Dermis blood vessel endothelial cell (primary cell): ENCODE measurements around the gene TM9SF3. TPM values are rescaled to one million over a fixed set of nuclear protein-coding genes. Genes with fewer than 3 reads are reported as not detected.

ENCODE experiments used
- DNase-seq: peaks from one replicate; pipeline ENCODE4 v3.0.0; 2010
- total RNA-seq: library from RNA; depleted of rRNA; stranded (reverse); fragments of >200 nt; gene quantifications from 2 replicates; pipeline ENCODE4 v1.2.3, GENCODE V29; 2014

The TM9SF3 gene
- total RNA-seq, 1 donor from 2014 or later: 119 TPM

DNA sequence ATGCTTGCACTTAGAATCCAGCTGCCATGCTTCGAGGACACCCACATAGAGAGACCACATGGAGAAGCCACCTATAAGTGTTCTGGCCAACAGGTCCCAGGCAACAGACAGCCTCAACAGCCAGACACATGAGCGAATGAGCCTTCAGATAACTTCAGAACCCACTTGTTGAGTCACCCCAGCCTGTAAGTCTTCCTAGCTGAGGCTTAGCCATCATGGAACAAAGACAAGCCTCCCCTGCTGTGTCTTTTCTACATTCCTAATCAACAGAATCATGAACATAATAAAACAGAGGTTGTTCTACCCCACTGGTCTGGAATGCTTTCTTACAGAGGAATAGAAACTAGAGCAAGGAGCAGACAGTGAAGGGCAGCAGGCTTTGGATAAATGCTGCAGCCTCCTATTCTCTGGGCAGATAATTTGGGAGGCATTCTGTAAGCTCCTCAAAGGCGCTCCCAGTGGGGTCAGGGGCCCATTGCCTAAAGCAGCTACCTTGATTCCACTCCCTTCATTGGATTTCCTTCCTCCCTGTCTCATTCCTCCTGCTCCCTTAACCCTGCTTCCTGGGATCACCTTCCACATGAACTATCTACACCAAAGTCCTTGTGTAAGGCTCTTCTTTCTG lies 77.7 kb downstream of the TM9SF3 start:
- no peak for DNase-seq

DNA sequence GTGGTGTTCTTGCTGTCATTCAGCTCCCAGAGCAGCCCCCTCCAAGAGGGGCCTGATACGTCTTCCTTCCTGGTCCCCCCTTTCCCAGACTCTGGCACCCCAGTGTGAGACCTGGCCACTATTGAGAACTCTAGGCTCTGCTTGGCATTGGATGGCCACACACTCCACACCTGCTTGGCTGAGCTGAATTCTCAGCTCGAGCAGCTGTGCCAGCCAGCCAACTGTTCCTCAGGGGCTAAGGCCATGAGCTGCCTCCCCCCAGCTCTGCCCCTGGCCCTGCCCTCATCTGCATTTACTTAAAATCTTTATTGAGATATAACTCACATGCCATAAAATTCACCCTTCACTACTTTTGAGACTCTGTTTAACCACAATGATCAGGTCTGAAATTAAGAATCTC lies 79.8 kb downstream of the TM9SF3 start:
- no peak for DNase-seq

DNA sequence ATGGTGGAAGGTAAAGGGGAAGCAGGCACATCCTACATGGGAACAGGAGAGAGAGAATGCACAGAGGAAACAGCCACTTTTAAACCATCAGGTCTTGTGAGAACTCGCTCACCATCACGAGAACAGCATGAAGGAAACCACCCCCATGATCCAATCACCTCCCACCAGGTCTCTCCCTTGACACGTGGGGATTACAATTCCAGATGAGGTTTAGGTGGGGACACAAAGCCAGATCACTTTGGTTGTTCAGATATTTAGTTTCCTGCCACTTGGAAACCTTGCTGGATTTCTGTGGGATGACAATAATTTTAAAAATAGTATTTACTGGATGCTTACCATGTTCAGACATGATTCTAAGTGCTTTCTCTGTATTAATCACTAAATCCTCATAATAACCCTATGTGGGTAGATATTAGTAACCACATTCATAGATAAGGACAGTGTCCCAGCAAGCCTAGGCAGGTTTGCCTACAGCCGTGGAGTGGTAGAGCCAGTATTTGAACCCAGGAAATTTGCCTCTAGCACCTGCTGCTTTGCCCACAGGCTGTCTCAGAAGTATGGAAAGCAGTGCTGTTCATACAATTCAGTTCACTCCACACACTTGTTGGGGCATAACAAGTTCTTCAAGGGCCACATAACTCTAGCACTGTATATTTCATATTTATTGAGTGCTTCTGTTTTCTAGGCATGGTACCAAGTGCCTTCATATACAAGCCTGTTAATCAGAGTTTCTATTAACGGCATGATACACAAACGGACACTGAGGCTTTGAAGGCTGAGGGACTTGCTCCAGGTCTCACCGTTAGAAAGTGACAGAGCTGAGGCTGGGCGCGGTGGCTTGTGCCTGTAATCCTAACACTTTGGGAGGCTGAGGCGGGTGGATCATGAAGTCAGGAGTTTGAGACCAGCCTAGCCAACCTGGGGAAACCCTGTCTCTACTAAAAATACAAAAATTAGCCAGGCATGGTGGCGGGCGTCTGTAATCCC lies 81.4 kb downstream of the TM9SF3 start:
- DNase-seq: no peak

DNA sequence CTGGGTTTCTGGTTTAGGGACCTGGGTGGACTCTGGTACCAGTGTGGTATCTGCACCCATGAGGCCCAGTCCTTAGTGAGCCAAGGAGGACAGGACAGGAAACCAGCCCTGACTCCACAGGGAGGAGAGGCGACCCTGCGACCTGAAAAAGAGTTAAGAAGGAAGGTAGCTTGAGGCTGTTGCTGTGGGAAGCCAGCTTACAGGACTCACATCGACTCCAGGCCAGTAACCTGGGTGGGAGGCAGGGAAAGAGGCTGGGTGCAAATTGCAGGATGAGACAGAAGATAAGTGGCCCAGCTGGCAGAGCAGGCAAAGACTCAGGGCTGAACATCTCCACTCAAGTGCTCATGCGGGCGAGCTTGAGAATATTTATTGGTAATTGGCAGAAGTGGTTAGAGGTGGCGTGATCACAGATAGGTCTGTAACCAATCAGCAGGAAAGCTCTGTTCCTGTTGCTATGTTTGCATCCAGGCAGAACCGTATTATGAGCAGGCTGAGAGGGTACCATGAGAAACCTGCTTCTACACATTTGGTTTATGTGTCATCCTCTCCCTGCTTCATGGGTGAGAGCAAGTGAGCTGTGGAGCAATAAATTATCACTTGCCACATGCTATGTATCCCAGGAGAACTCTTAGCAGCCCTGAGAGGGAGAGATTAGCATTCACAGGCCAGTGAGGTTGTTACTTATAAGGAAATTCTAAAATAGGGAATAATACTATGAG lies 84.1 kb downstream of the TM9SF3 start:
- no peak for DNase-seq

DNA sequence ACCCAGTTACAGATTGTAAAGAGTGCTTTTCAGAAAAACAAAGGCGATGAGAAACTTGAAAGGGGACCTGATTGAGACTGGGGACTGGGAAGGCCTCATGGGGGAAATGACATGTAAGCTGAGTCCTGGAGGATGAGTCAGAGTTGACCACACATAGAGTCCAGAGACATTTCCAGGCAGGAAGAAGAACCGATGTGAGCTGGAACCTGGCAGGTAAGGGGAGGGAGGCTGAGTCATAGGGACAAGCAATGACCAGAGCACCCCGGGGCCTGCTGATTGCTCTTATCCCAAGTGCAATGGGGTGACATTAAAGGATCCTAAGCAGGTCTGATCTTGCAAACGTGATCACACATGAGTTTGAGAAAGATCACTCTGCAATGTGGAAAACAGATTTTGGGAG lies 84.8 kb downstream of the TM9SF3 start:
- no peak for DNase-seq

DNA sequence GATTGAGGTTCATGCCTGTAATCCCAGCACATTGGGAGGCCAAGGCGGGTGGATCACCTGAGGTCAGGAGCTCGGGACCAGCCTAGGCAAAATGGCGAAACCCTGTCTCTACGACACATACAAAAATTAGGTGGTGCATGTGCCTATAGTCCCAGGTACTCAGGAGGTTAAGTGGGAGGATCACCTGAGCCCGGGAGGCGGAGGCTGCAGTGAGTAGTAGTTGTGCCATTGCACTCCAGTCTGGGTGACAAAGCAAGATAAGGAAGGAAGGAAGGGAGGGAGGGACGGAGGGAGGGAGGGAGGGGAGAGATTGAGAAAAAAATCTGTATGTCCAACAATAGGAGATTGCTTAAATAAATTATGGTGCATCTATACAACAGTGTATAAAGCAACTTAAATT lies 86.3 kb downstream of the TM9SF3 start:
- no peak for DNase-seq

DNA sequence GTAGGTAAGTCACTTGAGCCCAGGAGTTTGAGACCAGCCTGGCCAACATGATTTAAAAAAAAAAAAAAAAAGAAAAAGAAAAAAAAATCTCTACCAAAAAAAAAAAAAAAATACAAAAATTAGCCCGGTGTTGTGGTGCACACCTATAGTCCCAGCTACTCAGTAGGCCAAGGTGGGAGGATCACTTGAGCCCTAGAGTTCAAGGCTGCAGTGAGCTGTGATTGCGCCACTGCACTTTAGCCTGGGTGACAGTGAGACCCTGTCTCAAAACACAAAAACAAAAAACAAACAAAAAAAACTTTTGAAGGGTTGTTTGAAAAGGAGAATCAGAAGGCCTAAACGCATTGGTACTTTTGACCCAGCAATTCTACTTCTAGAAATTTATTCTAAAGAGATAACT lies 86.8 kb downstream of the TM9SF3 start:
- no peak for DNase-seq

DNA sequence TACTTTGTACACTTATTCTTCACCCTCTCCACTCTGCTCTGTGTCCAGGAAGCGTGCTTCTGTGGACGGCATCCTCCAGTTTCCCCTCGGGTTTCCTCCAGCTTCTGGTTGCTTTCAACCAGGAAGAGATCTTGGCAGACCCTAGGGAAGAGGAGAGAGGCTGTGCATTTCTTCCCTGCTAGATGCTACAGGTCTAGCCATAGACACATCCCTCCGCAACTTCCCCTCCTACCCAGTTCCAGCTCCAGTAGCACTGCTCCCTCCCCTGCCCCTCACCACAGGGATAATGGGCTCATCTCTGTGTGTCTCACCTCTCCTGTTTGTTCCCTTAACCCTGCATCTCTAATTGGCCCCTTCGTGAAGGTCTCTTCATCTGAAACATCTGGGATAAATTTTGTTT lies 89.4 kb downstream of the TM9SF3 start:
- no peak for DNase-seq

DNA sequence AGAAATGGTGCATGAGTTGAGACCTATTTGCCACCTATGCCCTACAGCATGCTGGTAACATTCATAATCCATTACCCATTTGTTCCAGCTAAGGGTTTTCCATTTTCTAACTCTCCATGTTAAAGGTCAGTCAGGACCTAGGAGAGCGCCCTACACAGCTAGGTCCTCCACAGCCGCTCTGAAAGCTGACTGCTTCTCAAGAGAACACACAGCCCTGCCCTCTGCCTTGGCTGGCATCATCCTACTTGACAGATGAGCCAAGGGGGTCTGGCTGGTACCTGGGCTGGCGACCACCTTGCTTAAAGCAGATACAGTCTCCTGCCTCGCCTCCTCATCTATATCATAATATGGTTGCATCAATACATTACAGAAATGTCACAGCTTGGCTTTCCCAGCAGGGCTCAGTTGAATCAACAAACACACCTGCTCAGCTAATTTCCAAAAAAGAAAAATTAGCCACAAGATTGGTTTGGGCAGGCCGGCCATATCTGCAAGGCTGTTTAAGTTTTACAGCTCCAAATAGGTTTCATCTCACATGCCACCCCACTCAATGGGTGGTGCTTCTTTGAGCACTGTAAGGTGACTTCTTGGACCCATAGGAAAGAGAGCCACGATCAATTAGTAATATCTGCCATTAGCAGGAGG lies 90.4 kb downstream of the TM9SF3 start:
- DNase-seq: peak; percentile 58

DNA sequence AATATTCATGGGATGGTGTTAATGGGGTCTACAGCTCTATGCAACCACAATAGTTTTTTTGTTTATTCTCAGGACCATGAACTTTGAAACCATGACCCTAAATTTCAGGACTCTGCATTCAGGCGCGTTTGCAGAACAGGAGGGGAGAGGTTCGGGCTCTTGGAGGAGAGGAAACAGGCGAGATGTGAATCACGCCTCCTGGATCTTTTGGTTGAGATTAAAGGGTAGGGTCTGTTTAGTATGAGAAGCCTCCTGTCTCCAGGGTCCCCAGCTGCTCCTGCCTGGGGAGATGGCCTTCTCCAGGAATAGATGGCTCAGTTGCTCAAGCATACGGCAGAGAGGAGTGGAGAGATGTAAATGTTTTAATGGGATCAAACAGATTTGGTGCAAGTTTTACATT lies 91.3 kb downstream of the TM9SF3 start:
- DNase-seq: no peak

DNA sequence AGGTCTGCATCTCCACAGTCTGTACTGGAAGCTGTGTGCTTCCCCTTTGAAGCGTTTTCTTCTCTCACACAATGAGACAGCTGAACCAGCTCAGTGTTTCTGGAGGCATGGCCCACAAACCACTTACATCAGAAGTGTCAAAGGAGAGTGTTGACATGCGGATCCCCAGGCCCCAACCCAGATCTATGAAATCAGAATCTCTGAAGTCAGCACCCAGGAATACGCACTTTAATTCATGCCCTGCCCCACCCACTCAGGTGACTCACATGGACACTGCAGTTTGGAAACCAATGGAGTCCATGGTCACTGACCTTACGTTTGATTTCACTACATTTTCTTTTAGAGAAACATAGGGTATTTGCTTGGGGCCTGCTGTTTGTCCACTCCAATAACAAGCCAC lies 92.1 kb downstream of the TM9SF3 start:
- DNase-seq: no peak

DNA sequence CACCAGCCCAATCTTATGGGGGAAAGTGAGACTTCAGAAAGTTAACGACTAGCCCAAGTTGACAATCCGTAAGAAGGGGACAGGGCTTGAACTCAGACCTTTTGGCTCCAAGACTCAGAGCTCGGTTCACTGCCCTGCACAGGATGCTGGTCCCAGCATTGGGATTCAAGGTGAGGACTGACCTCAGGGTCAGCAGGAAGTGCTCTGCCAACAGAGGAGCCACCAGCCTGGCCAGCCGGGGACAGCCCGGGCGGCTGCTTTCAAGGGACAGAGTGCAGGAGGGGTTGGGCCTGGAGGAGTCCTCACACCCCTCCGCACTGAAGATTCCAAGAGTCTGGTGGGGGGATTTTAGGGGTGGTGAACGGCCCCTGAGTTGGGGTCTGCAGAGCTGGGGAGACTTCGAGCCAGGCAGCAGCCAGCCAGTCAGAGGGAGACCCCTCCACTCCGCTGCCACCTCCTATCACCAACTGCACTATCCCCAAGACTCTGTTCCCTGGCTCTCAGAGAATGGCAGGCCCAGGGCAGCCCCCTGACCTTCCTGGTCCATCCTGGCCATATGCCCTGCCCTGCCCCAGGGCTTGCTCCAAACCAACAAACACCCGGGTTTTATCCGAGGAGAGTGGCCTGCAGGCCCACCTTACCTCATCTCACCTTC lies 92.8 kb downstream of the TM9SF3 start:
- no peak for DNase-seq

DNA sequence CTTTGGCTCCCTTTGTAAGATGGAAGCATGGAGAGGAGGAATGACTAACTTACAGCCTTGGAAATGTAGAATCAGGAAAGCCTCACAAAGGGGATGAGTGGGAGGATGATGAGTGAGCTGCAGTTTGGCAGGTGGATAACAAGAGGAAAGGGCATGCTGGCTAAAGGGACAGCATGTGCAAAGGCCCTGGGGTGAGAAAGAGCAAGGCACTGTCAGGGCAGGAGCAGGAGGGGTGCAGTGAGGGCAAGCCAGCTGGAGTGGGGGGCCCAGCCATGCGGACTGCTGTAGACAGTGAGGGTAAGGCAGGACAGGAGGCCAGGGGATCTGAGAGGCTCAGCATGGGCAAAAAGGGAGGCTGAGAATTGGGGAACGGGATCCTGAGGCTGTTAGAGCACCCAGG lies 93.6 kb downstream of the TM9SF3 start:
- DNase-seq: no peak

DNA sequence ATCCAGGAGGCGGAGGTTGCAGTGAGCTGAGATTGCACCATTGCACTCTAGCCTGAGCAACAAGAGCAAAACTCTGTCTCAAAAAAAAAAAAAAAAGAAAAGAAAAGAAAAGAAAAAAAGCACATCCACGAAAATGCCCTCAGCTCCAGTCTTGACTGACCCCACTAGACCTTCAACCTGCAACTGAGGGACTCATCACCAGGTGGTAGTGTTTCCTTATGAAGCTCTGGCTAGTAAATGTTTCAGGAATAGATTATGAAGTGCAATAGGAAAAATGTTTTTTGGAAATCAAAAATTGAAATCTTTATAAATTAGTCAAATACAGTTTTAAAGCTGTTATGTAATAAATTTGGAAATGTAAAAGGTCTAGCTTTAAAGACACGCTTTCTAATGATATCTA lies 95.5 kb downstream of the TM9SF3 start:
- peak; percentile 7 for DNase-seq

DNA sequence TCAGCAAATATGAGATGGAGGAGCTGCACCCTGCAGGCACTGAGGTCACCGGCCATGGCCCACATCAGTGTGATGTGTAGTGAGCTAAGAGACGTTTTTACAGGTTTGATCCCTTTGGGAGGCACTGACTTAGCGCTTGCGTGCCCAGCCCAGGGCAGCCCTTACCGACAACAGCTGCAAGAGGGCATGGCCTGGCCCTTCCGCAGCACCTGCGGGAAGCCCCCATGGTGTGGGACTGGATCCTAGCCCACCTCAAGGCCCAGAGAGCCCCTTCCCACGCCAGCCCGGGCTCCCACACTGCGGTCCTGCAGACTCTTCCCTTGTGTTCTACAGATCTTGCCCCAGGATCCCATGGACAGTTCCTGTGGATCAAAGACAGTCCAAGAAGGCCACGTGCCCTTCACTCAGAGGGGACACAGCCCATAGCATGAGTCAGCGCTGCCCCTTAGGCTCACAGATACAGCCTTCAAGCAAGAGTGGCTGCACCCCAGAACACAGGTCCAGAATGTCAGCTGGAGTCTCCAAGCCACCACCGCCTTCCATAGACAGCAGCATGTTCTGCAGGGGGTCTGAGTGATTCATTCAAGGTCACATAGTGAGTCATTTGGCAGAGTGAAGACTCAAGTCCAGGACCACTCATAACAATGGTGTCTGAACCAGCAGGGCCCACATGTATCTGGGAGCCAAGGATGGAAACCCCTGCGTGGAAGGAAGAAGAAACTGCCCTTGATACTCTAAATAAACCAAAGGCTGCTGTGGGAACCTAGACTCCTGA lies 98.5 kb downstream of the TM9SF3 start:
- DNase-seq: no peak

DNA sequence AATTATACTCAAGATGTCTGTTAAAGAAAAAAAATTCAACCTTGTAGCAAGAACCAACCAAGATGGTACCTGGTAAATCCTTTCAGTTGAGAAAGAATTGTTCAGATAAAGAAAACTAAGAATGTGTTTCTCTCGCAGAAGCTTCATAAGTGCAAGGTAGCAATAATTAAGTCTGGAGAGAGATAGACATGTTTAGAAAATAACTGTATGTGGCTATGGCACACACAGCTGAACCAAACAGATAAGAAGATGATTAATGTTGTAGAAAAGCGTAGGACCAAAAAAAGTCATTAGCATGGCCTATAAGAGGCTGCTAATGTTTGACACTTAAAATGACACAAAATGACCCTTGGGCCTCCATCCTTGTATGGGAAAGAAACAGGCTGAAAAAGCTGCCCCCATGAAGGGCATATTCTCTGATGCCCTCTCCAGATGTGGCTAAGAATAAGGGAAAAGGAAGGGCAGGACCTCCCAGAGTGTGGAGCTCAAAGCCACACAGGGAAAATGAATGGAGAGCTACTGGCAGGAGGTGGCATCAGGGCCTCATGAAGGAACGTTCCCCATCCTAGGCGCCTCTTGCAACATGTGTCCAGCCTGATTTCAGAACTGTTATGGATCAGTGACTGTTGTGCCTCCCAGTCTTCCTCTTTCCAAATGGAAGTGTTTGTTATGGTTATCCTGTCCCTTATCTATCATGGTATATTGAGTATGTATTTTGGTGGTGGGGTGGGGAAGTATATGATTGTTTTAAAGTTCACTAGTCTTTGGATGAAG lies 103.8 kb downstream of the TM9SF3 start:
- DNase-seq: no peak

DNA sequence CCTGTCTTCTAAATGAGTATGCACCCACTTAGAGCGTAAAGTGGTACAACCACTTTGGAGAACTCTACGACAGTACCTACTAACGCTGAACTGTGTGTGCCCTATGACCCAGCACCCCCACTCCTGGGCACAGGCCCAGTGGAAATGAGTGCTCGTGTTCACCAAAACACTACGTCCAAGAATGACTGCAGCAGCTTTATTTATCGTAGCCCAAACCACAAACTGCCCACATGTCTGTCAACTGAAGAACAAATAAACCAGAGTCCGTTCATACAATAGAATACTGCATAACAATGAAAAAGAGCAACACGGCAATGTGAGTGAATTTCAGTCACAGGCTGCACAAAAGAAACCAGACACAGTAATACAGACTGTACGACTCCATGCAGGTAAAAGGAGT lies 108.5 kb downstream of the TM9SF3 start:
- DNase-seq: no peak

DNA sequence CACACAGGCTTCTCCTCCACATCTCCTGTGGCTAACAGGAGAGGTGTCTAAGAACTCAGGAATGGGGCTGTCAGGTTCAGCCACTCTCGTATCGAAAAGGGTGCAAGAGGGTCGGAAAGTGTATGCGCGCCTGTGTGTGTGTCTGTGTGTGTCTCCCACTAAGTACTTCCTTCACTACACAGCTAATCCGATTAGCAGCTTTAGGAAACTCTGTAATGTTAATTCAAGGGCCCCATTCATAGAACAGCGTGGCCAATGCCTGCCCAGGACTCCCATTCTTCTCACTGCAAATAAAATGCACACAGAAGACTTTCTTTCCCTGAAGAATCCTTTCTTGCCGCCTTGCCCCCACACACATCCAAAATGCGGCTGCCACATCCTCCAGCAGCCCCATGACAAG lies 112.9 kb downstream of the TM9SF3 start:
- no peak for DNase-seq

DNA sequence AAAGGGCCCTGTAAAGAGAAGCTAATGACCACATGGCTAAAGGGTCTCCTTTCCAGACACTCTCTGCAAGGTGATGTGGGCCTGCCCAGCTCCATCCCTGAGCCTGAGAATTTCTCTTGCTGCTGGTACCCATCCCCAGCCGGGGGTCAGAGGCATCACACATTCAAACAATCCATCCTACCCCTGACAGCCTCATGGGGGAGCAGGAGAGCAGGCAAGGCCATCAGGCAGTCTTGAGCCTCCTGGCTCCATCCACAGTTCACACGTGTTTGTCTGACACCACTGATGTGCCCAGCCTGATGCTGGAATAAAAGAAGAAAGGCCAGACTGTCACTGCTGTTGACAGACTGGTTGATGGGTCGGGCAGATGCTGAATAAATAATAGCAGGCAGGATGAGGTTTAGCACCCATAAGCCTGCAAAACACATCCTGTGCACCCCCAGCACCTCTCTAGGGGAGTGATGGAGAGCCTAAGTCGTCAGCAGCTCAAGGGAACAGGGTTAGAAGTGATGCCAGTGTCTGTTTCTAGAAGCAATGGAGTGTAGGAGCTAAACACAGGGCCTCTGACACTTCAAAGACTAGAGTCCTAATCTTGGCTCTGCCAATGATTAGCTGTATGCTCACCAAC lies 116.6 kb downstream of the TM9SF3 start:
- peak; percentile 59 for DNase-seq

DNA sequence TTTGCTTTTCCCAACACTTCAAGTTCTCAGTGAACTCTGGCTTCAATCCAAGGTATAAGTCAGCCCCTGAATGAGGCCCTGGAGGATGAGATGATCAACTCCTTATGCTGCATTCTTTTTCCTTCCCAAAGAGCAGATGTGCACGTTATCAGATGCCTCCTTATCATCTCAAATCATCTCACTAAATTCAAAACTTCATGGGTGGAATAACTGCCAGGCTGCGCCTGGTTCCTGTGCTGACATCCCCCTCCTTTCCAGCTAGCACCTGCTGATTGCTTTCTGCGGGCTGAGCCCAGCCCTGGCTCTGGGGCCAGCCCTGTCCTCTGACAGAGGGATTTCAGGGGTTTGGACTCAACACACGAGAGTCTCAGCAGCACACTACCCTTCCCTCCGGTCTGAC lies 118.0 kb downstream of the TM9SF3 start:
- no peak for DNase-seq
